Measurements from ENCODE around the gene STOM. TPM values are rescaled to one million over a fixed set of nuclear protein-coding genes. Genes with fewer than 3 reads are reported as not detected.

STOM gene
- total RNA-seq, 3 donors from 2014 or later (not counting 1 experiment from before 2014, with no cell fraction given), result 185 to 241 (median 189) TPM

GRCh38 chr9:121353241-121354061, 16.6 kb downstream of the STOM start:
- Histone ChIP-seq H3K27me3 (ENCODE audit: control insufficient read depth, insufficient read depth, low read length) (no peaks in the 10 kb centered on the region), H3K4me3 (ENCODE audit: low read length) (peak overlapping the region; percentile 11), H3K36me3 (ENCODE audit: control insufficient read depth, insufficient read depth, low read length) (peaks cover 53% of the 10 kb centered on the region), H3K9me3 (ENCODE audit: control insufficient read depth, insufficient read depth, low read length) (no peaks in the 10 kb centered on the region), H3K4me1 (ENCODE audit: control insufficient read depth, insufficient read depth, low read length) (peaks cover 58% of the 10 kb centered on the region), H3K27ac (ENCODE audit: low read length) (peak overlapping the region; percentile 84)
- ATAC-seq (peak; percentile 84 to 94 (median 92)), DNase-seq (peak; percentile 67 to 88)
- Mint-ChIP-seq H3K36me3 (peaks cover 15% of the 10 kb centered on the region), H3K9me3 (peaks cover 0 to 3% of the 10 kb centered on the region in 2 donors), H3K4me3 (peak overlapping the region; percentile 80), H3K27ac (peak overlapping the region; percentile 87 to 93), H3K27me3 (ENCODE audit: low read depth in 2 of 2) (no peaks in the 10 kb centered on the region), H3K4me1 (peaks cover 75 to 86% of the 10 kb centered on the region in 2 donors)
- no peak for TF ChIP-seq CTCF (IDR thresholded peaks at IDR 0.05)
- intact Hi-C loops (cut with micrococcal nuclease), result loop anchor here (1.0 kb wide), 3 partner anchors 8 to 33 kb away; partner anchors contain the start of gene STOM
- WGBS (ENCODE audit: insufficient coverage), result 14% methylated on average over 9 of the region's 9 CpGs

- TF ChIP-seq CTCF (IDR thresholded peaks at IDR 0.05), result no peak
- H3K4me3 ChIP-seq (ENCODE audit: low read length), result no peak overlapping the region
- H3K36me3 ChIP-seq (ENCODE audit: control insufficient read depth, insufficient read depth, low read length), result peaks cover 77% of the 10 kb centered on the region
- H3K4me1 ChIP-seq (ENCODE audit: control insufficient read depth, insufficient read depth, low read length), result peaks cover 39% of the 10 kb centered on the region
- ATAC-seq (no peak), DNase-seq (no peak)
- H3K4me3 Mint-ChIP-seq, result no peak overlapping the region
- H3K27me3 ChIP-seq (ENCODE audit: control insufficient read depth, insufficient read depth, low read length), result no peaks in the 10 kb centered on the region
- peaks cover 0 to 3% of the 10 kb centered on the region in 2 donors for H3K9me3 Mint-ChIP-seq
- H3K36me3 Mint-ChIP-seq, result peaks cover 29% of the 10 kb centered on the region
- H3K27me3 Mint-ChIP-seq (ENCODE audit: low read depth in 2 of 2), result no peaks in the 10 kb centered on the region
- peak overlapping the region; percentile 32 to 45 for H3K27ac Mint-ChIP-seq
- 41% methylated on average over 2 of the region's 2 CpGs for WGBS (ENCODE audit: insufficient coverage)
- H3K4me1 Mint-ChIP-seq, result peaks cover 66 to 79% of the 10 kb centered on the region in 2 donors
- no peak overlapping the region for H3K27ac ChIP-seq (ENCODE audit: low read length)
- H3K9me3 ChIP-seq (ENCODE audit: control insufficient read depth, insufficient read depth, low read length), result no peaks in the 10 kb centered on the region
- intact Hi-C loops (cut with micrococcal nuclease), result no loop called here
Measured at GRCh38 chr9:121350993-121351561, 19.0 kb downstream of the STOM start.

GRCh38 chr9:121350036-121350435, 20.0 kb downstream of the STOM start:
- intact Hi-C loops (cut with micrococcal nuclease), result no loop called here
- TF ChIP-seq CTCF (IDR thresholded peaks at IDR 0.05), result no peak
- Histone ChIP-seq H3K4me1 (ENCODE audit: control insufficient read depth, insufficient read depth, low read length) (peaks cover 31% of the 10 kb centered on the region), H3K9me3 (ENCODE audit: control insufficient read depth, insufficient read depth, low read length) (no peaks in the 10 kb centered on the region), H3K27me3 (ENCODE audit: control insufficient read depth, insufficient read depth, low read length) (no peaks in the 10 kb centered on the region), H3K27ac (ENCODE audit: low read length) (no peak overlapping the region), H3K4me3 (ENCODE audit: low read length) (no peak overlapping the region), H3K36me3 (ENCODE audit: control insufficient read depth, insufficient read depth, low read length) (peaks cover 79% of the 10 kb centered on the region)
- Mint-ChIP-seq H3K27me3 (ENCODE audit: low read depth in 2 of 2) (no peaks in the 10 kb centered on the region), H3K4me1 (peaks cover 64 to 78% of the 10 kb centered on the region in 2 donors), H3K27ac (peak overlapping the region; percentile 33 to 45), H3K9me3 (peaks cover 0 to 3% of the 10 kb centered on the region in 2 donors), H3K4me3 (no peak overlapping the region), H3K36me3 (peaks cover 29% of the 10 kb centered on the region)
- WGBS (ENCODE audit: insufficient coverage), result no CpG with 5 or more reads among the region's 1 CpG
- ATAC-seq, result no peak
- no peak for DNase-seq

Data from natural killer cell (primary cell).